A673 (cell line): ENCODE data around the gene COL4A2. TPM values are rescaled to one million over a fixed set of nuclear protein-coding genes. Genes with fewer than 3 reads are reported as not detected.
"Not testable (repeated sequence)": the region's sequence is repeated elsewhere in the genome, so short reads cannot be mapped to it uniquely, and the experiment has no call there.

ENCODE experiments used
- BruUV-seq: library from RNA; stranded (reverse); fragments of 400-500 nt; replicated peaks from 2 replicates; lab custom pipeline; 2021; lab: Mats Ljungman, UMichigan
- CTCF ChIA-PET: fragments of 300-600 bp; sonication (Branson Sonifier 250); formaldehyde crosslinking; loops from one replicate; lab custom pipeline; 2022; ENCODE audit warnings: antibody characterized with exemption; lab: Charles Lee
- POLR2A ChIA-PET: fragments of 300-600 bp; sonication (Branson Sonifier 250); formaldehyde crosslinking; loops from one replicate; lab custom pipeline; 2022; ENCODE audit warnings: antibody characterized with exemption; ENCODE audit not compliant: low non-redundant PET; lab: Charles Lee
- DNase-seq: peaks from one replicate; pipeline ENCODE4 v3.0.0-alpha.2; 2015; ENCODE audit warnings: low spot score
- H3K27ac ChIP-seq: fragments of 200-600 bp; sonication (generic); 2 replicates; pipeline ENCODE4 v1.5.1; 2016; ENCODE audit warnings: mixed run types, low read depth, mild to moderate bottlenecking, mixed read lengths, antibody characterized with exemption, low read length; ENCODE audit not compliant: poor library complexity, severe bottlenecking
- H3K27me3 ChIP-seq: fragments of 200-600 bp; sonication (generic); replicated peaks from 2 replicates; pipeline ENCODE4 v1.6.1; 2017; ENCODE audit warnings: mixed run types, low read depth, mild to moderate bottlenecking, mixed read lengths, antibody characterized with exemption, low read length; ENCODE audit not compliant: insufficient read depth, poor library complexity
- H3K36me3 ChIP-seq: fragments of 200-600 bp; sonication (generic); 2 replicates; pipeline ENCODE4 v1.6.1; 2016; ENCODE audit warnings: mixed run types, mild to moderate bottlenecking, mixed read lengths, antibody characterized with exemption, low read length; ENCODE audit not compliant: insufficient read depth, poor library complexity, severe bottlenecking
- H3K4me1 ChIP-seq: fragments of 200-600 bp; sonication (generic); 2 replicates; pipeline ENCODE4 v1.6.1; 2017; ENCODE audit warnings: mixed run types, mild to moderate bottlenecking, mixed read lengths, antibody characterized with exemption, low read length; ENCODE audit not compliant: insufficient read depth, poor library complexity, severe bottlenecking
- H3K4me3 ChIP-seq: fragments of 200-600 bp; sonication (generic); 2 replicates; pipeline ENCODE4 v1.5.1; 2016; ENCODE audit warnings: low read depth, mixed run types, mild to moderate bottlenecking, mixed read lengths, low read length; ENCODE audit not compliant: poor library complexity, severe bottlenecking
- H3K9me3 ChIP-seq: fragments of 200-600 bp; sonication (generic); 2 replicates; pipeline ENCODE4 v1.6.1; 2016; ENCODE audit warnings: mixed run types, low read depth, mild to moderate bottlenecking, mixed read lengths, antibody characterized with exemption, low read length; ENCODE audit not compliant: poor library complexity, severe bottlenecking
- CTCF ChIP-seq: fragments of 300-800, 200-600 bp; sonication (generic); conservative IDR thresholded peaks from 2 replicates; pipeline ENCODE4 v1.5.1; 2017; ENCODE audit warnings: low read depth, mild to moderate bottlenecking, antibody characterized with exemption, low read length, moderate library complexity, mixed read lengths
- EZH2 ChIP-seq: fragments of 200-600 bp; sonication (generic); IDR thresholded peaks from 2 replicates; pipeline ENCODE4 v1.6.1; 2017; ENCODE audit warnings: borderline replicate concordance, low read depth, mild to moderate bottlenecking, mixed read lengths, antibody characterized with exemption, low read length; ENCODE audit not compliant: poor library complexity, severe bottlenecking
- intact Hi-C: fragments of 100-400 bp; cut with micrococcal nuclease; formaldehyde crosslinking; loops from one replicate; pipeline ENCODE4 v1.10.0; 2022; ENCODE audit not compliant: unreplicated experiment
- total RNA-seq: library from RNA; stranded (reverse); gene quantifications from 2 replicates; pipeline ENCODE4 v1.2.3, GENCODE V29; 2021

The COL4A2 gene
- total RNA-seq, 1 experiment from 2014 or later = 184 TPM

GRCh38 chr13:110486061-110486715 is 179.1 kb downstream of the COL4A2 start:
- BruUV-seq = no TSS peak
- POLR2A ChIA-PET = no interaction called here
- H3K36me3 ChIP-seq = no peaks in the 10 kb centered on the region

GRCh38 chr13:110486880-110487279 is 179.8 kb downstream of the COL4A2 start:
- H3K4me1 ChIP-seq, H3K27me3 ChIP-seq, H3K27ac ChIP-seq, POLR2A ChIA-PET, CTCF ChIA-PET, intact Hi-C loops, H3K4me3 ChIP-seq, BruUV-seq, H3K9me3 ChIP-seq, H3K36me3 ChIP-seq, DNase-seq: not testable (repeated sequence)

More at GRCh38 chr13:110486061-110486715, 179.1 kb downstream of the COL4A2 start:
- CTCF ChIA-PET = no interaction called here
- Histone ChIP-seq H3K27me3 (no peaks in the 10 kb centered on the region), H3K9me3 (no peaks in the 10 kb centered on the region), H3K4me3 (no peak overlapping the region), H3K27ac (no peak overlapping the region), H3K4me1 (no peaks in the 10 kb centered on the region)
- no peak for DNase-seq
- TF ChIP-seq CTCF (no peak), EZH2 (no peak)
- intact Hi-C loops = no loop called here

- no TSS peak for BruUV-seq
- peaks cover 16% of the 10 kb centered on the region for H3K36me3 ChIP-seq
- ChIA-PET POLR2A (no interaction called here), CTCF (no interaction called here)
- no peak overlapping the region for H3K27ac ChIP-seq
- H3K4me1 ChIP-seq = no peaks in the 10 kb centered on the region
- no peaks in the 10 kb centered on the region for H3K9me3 ChIP-seq
- intact Hi-C loops = no loop called here
- TF ChIP-seq EZH2 (no peak), CTCF (no peak)
- no peak overlapping the region for H3K4me3 ChIP-seq
- no peaks in the 10 kb centered on the region for H3K27me3 ChIP-seq
- DNase-seq = no peak
Observed at GRCh38 chr13:110490009-110490770, 183.1 kb downstream of the COL4A2 start.
